GM18507 (cell line): Measurements from ENCODE around the gene MEF2B.
"Not testable (repeated sequence)": the region's sequence is repeated elsewhere in the genome, so short reads cannot be mapped to it uniquely, and the experiment has no call there.

ENCODE experiments used
- DNase-seq: peaks from one replicate; pipeline ENCODE4 v3.0.0; 2011; ENCODE audit warnings: low read depth; ENCODE audit not compliant: insufficient read length; ENCODE audit errors: extremely low spot score
- FAIRE-seq: peaks from 2 replicates; lab custom pipeline; 2011; peaks lifted over from hg19 to GRCh38; lab: Jason Lieb, UNC

Gene MEF2B

GRCh38 chr19:19201697-19202630, 31.9 kb upstream of the MEF2B start:
- FAIRE-seq: peak; percentile 29
- no peak for DNase-seq

GRCh38 chr19:19193926-19194325, 23.9 kb upstream of the MEF2B start:
- no peak for FAIRE-seq
- no peak for DNase-seq

GRCh38 chr19:19192910-19193423, 22.9 kb upstream of the MEF2B start:
- FAIRE-seq: no peak

GRCh38 chr19:19192078-19192882, 22.2 kb upstream of the MEF2B start, which contains the start of the genes BORCS8 and RFXANK:
BORCS8 (minus strand) TSS chr19:19192152; CDS start chr19:19192117, 35 bp downstream.
RFXANK (plus strand) TSS chr19:19192258; CDS start chr19:19193947, 1,689 bp downstream.
- DNase-seq: peak; percentile 92
- peak; percentile 100 for FAIRE-seq

More at GRCh38 chr19:19192910-19193423, 22.9 kb upstream of the MEF2B start:
- no peak for DNase-seq

GRCh38 chr19:19191768-19192077, 21.7 kb upstream of the MEF2B start:
- FAIRE-seq: no peak
- no peak for DNase-seq

GRCh38 chr19:19186742-19187141, 16.7 kb upstream of the MEF2B start:
- no peak for DNase-seq
- FAIRE-seq: no peak

- DNase-seq: no peak
- peak; percentile 61 for FAIRE-seq
These were observed 16.0 kb upstream of the MEF2B start for GRCh38 chr19:19185853-19186740.

GRCh38 chr19:19181488-19181998, 11.5 kb upstream of the MEF2B start:
- FAIRE-seq: no peak
- no peak for DNase-seq

GRCh38 chr19:19179548-19180441, 9.7 kb upstream of the MEF2B start:
- DNase-seq (no peak), FAIRE-seq (no peak)

- no peak for FAIRE-seq
These were observed 6.9 kb upstream of the MEF2B start for GRCh38 chr19:19176950-19177349.

GRCh38 chr19:19173243-19173642, 3.2 kb upstream of the MEF2B start:
- not testable (repeated sequence) for DNase-seq, FAIRE-seq

More at GRCh38 chr19:19176950-19177349, 6.9 kb upstream of the MEF2B start:
- no peak for DNase-seq

GRCh38 chr19:19171821-19172532, 1.9 kb upstream of the MEF2B start:
- DNase-seq (no peak), FAIRE-seq (no peak)

GRCh38 chr19:19170873-19171672, 1.0 kb upstream of the MEF2B start:
- no peak for DNase-seq
- FAIRE-seq: no peak

- no peak for DNase-seq
- FAIRE-seq: peak; percentile 5
These were observed 619 bp downstream of the MEF2B start for GRCh38 chr19:19169236-19170052.

- FAIRE-seq: no peak
- DNase-seq: no peak
These were observed 2.5 kb downstream of the MEF2B start for GRCh38 chr19:19167612-19168011.

GRCh38 chr19:19165396-19165795, 4.7 kb downstream of the MEF2B start:
- no peak for DNase-seq
- FAIRE-seq: no peak
